NCI-H69 (cell line): ENCODE results near the gene MDFIC.

ENCODE experiments used
- DNase-seq: peaks from one replicate; lab custom pipeline; 2025; lab: John Stamatoyannopoulos, UW

The MDFIC gene

GRCh38 chr7:115038158-115038557, 116.3 kb downstream of the MDFIC start:
- peak; percentile 15 for DNase-seq

- no peak for DNase-seq
Observed at GRCh38 chr7:115040057-115040456, 118.2 kb downstream of the MDFIC start.

- no peak for DNase-seq
Observed at GRCh38 chr7:115040495-115040894, 118.6 kb downstream of the MDFIC start.

GRCh38 chr7:115042596-115042995, 120.7 kb downstream of the MDFIC start:
- no peak for DNase-seq

GRCh38 chr7:115043605-115044004, 121.7 kb downstream of the MDFIC start:
- no peak for DNase-seq

- no peak for DNase-seq
Observed at GRCh38 chr7:115044224-115044623, 122.3 kb downstream of the MDFIC start.

GRCh38 chr7:115047958-115048720, 126.2 kb downstream of the MDFIC start:
- DNase-seq, result no peak

GRCh38 chr7:115052706-115053105, 130.8 kb downstream of the MDFIC start:
- DNase-seq, result peak; percentile 19

- DNase-seq, result no peak
Observed at GRCh38 chr7:115054478-115055065, 132.7 kb downstream of the MDFIC start.

GRCh38 chr7:115056019-115056418, 134.1 kb downstream of the MDFIC start:
- peak; percentile 16 for DNase-seq

- no peak for DNase-seq
Observed at GRCh38 chr7:115058726-115059125, 136.8 kb downstream of the MDFIC start.

GRCh38 chr7:115059321-115059720, 137.4 kb downstream of the MDFIC start:
- DNase-seq, result no peak

- no peak for DNase-seq
Observed at GRCh38 chr7:115060095-115060870, 138.4 kb downstream of the MDFIC start.

GRCh38 chr7:115066050-115066449, 144.2 kb downstream of the MDFIC start:
- DNase-seq, result peak; percentile 53

GRCh38 chr7:115066634-115067033, 144.7 kb downstream of the MDFIC start:
- no peak for DNase-seq

- DNase-seq, result no peak
Observed at GRCh38 chr7:115068220-115068619, 146.3 kb downstream of the MDFIC start.
